Inflammatory macrophage treated with lipopolysaccharide for 1 hour (primary cell): ENCODE measurements around the gene OVCA2.

Experiments
- DNase-seq, 2 donors: peaks; one replicate each; pipeline ENCODE4 v3.0.0-alpha.2; 2020 to 2022

The OVCA2 gene

DNA sequence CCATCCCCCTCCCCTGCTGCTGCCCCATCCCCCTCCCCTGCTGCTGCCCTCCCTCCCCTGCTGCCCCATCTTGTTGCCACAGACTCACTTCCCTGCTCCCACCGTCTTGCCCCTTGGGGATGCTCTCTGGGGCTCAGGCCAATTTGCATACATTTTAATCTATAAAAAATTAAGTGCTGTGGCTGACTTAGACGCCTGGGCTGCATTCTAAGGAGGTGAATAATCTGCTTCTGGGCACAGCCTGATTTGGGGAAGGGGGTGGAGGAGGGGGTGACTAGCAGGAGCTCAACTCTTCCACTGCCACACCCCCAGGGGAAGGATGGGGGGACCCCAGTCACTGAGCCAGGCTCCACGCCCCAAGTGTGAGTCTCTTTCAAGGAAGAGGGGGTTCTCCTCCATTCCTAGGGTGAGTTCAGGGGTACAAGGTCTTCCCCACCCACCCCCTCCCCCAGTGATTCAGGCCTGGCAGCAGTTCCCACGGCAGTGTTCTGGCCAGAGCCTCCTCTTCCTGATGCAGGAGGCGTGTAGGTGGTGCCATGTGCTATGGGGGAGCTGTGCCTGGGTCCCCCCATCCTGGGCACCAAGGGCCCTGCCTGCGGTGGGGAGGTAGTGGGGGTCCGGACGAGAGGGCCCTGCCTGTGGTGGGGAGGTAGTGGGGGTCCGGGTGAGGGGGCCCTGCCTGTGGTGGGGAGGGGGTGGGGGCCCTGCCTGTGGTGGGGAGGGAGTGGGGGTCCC lies 6.8 kb upstream of the OVCA2 start:
- no peak for DNase-seq

DNA sequence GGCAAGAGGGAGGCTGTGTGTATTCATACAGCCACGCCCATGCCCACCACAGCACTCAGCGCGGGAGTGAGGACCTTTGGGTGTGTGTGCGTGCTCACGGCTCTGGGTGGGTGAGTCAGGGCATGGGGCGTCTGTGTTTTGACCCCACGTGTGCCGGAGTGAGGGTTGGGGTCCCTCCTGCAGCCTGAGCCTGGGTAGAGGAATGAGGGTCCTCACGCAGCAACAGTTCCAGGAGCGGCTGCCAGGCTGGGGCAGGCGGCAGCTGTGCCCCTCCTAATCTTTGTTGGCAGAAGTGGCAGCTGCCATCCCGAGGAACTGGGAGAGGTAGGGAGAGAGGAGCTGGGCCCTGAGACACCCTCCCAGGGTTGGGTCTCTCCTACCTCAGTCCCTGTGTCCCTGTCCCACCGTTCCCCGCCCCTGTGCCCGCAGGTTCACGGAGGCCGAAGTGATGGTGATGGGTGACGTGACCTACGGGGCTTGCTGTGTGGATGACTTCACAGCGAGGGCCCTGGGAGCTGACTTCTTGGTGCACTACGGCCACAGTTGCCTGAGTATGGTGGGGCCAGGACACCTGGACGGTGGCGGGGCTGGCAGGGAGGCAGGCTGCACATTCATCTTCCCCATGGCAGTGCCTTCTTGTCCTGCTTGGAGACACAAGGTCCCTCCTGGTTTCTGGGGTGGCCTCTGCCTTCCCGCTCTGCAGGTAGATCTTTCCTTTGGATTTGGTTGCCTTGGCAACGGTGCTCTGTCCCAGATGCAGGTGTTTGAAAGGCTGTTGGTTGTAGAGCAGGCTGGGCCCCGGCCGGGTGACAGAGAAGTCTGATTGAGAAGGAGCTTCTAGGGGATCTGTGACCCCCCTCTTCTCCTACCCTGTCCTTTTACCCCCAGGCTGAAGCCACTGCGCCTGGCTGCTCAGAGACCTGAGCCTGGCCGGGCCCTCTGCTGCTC lies 6.0 kb upstream of the OVCA2 start:
- no peak for DNase-seq

DNA sequence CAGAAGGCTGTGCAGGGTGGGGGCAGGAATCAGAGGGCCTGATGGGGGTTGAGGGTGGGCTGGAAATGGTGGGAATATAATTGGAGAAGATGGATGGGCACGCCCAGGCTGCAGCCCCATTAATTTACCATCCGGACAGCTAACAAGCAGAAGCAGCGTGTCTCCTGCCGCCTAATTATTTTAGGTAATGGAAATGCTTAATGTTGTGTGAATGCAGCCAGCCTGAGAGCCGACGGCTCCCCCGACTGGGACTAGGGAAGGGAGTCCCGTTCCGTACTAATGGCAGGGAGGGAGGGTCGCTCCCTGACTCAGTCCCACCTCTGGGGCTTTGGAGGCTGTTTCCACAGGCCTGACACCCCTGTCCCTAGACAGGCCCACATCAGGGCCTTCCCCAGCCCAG lies 4.7 kb upstream of the OVCA2 start:
- no peak for DNase-seq

DNA sequence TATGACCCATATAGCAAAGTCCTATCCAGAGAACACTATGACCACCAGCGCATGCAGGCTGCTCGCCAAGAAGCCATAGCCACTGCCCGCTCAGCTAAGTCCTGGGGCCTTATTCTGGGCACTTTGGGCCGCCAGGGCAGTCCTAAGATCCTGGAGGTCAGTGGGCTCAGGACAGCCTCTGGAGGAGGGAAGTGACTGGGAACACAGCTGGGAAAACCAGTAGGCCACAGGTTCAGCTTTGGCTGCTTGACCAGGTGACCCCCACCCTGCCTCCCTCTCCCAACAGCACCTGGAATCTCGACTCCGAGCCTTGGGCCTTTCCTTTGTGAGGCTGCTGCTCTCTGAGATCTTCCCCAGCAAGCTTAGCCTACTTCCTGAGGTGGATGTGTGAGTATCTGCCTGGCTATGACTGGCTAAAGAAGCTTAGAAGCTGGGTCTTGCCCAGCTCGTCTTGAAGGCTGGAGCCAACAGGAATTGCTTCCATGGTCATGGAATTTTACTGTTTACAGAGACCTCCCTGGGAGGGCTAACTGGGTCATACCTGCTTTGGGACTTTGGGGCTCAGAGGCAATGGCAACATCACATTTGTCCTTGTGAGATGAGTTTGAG lies 1.5 kb upstream of the OVCA2 start:
- no peak for DNase-seq

DNA sequence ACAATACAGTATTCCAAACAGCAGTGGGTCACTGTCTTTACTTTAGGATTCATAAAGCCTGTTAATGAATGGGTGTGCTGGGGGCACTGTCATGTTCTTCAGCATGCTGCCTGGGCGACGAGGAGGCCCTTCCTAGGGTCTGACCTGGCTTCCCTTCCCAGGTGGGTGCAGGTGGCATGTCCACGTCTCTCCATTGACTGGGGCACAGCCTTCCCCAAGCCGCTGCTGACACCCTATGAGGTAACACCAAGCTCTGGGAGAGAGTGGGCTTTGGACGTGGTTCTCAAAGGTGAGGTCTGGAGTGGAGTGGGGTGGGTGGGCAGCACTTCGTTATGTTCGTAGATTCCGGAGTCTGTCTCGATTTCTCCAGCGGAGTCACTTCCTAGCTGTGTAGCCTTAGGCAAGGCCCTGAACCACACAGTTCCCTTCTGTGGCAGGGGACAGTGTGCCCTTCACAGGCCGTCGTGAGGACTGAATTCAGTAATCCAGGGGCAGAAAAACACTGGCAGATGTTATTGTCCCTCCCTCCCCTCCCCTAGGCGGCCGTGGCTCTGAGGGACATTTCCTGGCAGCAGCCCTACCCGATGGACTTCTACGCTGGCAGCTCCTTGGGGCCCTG lies 771 bp upstream of the OVCA2 start:
- DNase-seq = no peak

DNA sequence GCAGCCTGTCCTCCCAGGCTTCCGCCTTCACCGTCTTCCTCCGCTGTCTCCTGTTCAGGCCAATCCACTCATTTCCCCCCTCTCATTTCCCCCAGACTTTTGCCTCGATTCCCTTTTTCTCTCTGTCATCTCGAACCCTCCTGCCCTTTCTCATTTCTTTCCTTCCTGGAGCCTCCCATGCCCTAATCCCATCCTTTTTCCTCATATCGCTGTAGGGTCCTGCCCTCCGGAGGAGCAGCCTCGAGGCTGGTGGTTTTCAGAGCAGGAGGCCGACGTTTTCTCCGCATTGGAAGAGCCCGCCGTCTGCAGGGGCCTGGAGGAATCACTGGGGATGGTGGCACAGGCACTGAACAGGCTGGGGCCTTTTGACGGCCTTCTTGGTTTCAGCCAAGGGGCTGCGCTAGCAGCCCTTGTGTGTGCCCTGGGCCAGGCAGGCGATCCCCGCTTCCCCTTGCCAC lies 597 bp downstream of the OVCA2 start:
- DNase-seq = no peak

DNA sequence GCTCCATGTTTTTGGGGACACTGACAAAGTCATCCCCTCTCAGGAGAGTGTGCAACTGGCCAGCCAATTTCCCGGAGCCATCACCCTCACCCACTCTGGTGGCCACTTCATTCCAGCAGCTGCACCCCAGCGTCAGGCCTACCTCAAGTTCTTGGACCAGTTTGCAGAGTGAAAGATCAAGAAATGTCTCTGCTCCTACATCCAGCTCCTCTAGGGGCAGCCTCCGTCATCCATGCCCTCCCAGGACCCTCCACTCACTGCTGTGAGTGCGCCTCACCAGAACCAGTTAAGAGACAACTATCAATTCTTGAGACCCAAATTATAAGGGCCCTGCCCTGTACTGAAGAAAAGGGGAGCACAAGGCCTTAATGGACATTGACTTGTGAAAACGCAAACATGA lies 1.1 kb downstream of the OVCA2 start:
- no peak for DNase-seq

DNA sequence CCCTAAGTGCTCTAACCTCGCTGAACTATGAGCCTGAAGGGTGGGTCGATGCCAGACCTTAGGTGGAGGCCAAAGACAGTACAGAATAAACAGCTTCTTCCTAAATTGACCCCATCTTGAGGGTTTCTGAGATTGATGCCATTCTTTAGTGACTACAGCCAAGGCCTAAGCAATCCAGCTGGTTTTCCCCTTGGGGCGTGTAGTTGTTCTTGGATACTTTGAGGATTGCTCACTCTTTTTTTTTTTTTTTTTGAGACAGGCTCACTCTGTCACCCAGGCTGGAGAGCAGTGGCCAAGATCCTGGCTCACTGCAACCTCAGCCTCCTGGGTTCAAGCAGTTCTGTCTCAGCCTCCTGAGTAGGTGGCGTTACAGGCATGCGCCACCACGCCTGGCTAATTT lies 2.0 kb downstream of the OVCA2 start:
- no peak for DNase-seq

DNA sequence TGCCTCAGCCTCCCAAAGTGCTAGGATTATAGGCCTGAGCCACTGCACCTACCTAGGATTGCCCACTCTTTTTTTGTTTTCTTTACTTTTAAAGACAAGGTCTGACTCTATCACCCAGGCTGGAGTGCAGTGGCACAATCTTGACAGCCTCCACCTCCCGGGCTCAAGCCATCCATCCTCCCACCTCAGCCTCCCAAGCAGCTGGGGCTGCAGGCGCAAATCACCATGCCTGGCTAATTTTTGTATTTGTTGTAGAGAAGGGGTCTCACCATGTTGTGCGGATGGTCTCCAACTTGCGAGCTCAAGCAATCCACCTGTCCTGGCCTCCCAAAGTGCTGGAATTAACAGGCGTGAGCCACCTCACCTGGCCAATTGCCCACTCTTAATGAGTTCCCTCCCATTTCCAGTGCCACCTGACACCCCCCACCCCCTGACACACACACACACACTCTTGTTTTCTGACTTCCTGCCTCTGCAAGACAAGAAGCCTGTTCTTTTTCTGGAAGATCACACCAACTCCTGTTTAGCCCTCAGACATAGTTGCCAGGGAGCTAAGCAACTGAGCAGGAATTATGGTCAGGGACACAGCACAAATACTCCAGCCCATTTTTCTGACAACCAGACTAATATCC lies 2.6 kb downstream of the OVCA2 start:
- no peak for DNase-seq

DNA sequence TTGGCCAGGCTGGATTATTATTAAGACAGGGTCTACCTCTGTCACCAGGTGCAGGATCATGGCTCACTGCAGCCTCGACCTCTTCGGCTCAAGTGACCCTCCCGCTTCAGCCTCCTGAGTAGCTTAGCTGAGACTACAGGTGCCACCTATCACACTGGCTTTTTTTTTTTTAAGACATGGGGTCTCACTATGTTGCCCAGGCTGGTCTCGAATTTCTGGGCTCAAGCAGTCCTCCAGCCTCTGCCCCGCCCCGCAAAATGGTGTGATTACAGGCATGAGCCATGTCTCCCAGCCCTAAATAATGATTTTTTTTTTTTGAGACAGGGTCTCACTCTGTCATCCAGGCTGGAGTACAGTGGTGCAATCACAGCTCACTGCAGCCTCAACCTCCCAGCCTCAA lies 5.8 kb downstream of the OVCA2 start:
- DNase-seq = no peak

DNA sequence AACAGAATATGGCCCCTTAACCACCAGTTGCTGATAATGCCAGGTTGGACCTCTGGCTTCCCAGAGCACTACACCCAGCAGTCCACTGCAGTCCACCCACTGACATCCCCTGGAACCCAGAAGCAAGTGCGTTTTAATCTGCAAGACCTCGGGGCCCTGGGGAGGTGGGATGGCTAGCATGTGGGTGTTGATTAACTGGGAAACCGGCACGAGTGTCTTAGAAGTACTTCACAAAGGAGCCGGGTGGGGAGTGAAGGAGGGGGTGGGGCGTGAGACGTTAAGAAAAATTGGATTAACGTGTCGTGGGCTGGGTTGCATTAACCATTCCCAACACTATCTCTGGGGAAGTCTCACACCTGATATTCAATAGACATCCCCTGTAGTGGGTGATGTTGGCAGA lies 7.0 kb downstream of the OVCA2 start:
- no peak for DNase-seq

DNA sequence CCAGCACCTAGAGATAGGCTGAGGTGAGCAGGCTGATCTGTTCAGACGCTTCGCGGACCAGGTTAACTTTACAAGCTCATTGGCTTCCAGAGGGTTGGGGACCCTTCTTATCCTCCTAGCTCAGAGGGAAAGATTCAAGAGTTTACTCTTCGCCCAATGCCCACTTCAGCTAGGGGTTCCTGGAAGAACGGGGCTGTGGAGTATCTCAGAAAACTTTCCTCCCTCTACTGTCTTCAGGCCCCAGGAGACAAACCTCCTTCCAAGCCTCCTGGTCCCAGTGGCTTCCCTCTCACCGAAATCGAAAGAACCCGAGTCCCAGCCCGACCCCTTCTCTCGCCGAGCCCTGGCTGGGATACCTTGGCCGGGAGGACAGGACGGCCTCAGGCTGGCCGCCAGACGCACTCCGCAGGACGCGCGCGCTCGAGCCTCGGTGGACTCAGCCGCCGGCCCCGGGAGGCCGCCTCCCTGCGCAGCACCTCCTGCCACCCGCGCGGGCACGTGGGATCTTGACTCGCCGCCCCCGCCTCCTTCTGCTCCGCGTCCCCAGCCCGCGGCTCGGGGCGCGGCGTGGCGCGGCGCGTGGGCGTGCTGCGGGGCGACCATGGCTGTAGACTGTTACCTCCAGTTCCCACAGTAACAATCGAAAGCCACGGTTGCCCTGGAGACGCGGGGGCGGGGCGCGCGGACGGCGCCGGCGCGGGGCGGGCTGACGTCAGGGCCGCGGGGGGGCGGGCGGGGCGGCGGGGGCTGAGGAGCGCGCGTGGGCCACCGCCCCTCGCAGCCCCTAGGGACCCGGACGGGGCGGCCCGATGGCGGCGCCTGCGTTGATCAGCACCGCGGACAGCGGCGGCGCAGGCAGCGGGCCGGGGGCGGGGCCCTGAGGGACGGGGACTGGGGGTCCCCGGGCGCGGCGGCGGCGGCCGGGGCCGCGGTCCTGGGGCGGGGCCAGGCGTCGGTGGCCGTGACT lies 7.8 kb downstream of the OVCA2 start:
- DNase-seq = peak; percentile 68 to 82

DNA sequence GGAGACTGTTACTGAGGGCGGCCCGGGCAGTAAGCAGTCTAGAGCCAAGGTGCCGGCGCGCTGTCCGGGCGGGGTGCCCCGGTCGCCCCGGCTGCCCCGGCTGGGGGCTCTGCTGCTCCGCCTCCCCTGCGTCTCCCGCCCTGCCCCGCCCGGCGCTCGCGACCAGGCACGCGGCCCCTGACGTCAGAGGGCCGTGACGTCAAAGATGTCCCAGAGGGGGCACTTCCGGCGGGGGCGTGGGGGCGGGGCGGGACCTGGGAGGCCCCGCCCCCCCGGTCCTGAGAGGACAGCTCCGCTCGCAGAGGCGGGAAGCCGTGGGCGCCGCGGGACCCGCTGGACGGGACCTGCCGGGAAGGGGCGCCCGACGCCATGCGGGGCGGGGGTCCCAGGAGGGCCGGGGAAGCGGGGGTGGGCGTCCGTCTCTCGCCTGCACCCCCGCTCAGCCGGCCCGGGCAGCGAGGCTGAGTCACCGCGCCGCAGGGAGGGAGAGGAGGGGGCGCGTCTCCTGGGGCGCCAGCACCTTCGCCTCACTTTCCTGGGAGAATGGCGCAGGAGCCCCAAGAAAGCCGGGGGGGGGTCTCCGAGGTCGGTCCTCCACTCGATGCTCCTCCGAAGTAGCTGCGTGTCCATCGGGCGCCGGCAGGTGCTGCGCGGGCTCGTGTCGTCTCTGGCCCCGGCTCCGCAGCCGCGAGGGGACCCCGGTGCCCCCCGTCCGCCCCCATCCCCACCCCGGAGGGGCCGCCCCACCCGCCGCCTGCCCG lies 8.7 kb downstream of the OVCA2 start:
- peak; percentile 59 to 82 for DNase-seq

DNA sequence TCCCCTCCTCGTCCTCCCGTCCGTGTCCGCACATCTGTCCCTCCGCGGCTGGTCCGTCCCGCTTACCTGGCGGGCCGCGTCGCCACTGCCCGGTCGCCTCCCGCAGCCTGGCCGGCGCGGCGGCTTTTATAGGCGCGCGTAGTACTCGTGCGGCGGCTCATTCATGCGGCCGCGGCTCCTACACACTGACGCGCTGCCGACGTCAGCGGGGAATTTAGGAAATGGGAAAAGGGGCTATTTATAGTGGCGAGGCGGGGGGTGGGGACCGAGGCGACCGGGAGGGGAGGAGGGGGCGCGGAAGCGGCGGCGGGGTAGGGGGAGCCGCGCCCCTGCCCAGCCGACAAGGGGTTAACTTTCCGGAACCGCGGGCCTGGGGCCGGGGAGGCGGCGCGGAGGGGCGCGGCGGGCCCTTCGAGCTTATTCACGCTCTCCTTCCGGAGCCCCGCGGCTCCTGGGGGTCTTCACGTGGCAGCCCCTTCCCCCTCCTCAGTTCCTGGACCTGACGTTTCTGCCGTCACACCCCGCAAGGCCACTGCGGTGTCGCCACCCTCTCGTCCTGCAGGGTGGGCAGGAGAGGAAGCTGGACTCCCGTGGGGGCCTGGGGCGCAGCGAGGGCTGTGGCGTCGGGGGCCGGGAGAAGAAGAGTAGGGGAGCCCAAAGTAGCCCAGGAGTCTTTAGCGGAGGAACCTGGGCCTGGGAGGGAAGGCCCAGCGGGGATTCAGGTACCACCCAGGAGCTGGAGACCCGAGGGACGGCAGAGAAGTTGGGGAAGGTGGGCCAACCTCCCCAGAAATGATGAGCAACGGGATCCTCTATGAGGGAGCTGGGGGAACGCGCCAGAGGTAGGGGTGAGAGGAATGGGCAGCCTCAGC lies 9.5 kb downstream of the OVCA2 start:
- DNase-seq = peak; percentile 25 to 45

DNA sequence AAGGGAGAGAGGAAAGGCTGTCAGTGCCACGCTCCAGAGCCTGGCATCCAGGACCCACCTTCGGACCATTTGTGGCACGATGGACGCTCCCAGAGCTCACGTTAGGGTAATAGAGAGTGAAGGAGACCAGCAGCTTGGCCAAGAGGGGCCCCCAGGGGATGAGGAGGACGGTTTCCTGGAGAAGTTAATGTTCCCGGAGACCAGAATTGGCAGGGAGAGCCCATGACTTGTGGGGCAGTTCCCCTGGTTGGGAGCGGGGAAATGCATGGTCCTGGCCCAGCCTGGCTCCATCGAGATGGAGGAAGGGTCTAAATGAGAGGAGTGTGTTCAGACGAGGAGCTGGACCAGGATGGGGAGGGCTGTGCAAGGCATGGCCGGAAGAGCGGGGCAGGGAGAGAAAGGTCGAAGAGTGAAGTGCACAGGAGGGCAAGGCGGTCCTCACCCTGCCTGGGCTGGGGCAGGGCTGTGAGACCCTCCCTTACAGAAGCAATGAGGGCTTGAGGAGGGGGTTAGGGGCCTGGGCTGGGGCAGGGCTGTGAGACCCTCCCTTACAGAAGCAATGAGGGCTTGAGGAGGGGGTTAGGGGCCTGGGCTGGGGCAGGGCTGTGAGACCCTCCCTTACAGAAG lies 10.2 kb downstream of the OVCA2 start:
- DNase-seq = no peak

DNA sequence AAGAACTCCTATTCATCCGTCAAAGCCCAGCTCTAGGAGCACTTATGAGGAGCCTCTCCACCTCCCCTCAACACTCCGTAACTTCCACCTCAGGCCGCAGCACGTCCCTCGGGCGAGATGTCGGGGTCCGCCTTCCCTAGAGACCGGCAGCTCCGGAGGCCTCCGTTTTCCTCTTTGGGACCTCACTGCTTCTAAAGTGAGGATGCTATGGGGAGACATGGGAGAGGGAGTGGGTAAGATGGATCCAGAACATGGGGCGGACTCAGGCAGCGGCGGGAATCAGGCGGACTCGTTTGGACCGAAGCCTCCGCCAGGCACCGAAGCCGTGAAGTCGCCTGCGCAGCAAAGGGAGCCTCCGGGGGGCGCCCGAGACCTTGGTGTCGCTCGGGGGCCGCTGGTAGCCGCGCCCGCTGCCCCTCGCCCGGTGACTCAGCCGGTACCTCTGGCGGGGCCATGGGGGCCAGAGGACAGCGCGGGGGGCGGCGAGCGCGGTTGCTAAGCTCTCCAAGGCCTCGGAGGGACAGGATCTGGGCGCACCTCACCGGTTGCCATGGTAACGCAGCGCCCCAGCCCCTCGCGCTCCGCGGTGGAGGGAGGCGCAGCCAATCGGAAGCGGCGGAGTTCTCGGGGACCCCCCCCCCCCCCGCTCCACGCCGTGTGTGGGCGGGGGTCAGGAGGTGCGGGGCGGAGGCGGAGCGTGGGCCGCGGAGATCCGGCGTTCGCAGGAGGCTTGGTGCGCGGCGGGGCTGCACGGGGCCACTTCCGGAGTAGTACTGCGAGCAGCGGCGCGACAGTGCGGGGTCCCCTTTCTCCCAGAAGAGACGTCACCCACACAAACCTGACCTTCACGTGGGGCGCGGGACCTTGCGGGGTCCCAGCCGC lies 11.8 kb downstream of the OVCA2 start:
- peak; percentile 49 to 59 for DNase-seq

DNA sequence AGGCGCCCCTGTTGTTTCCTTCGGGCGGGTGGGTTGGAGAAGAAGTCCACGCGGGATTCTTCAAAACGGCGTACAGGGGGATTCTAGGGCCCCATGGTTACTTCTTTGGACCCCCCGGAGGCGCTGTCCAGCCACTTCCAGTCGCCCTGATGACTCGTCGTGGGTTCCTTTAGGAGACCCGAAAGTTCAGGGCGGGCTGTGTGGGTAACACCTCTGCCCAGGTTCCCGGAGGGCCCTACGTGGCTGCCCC lies 12.4 kb downstream of the OVCA2 start:
- no peak for DNase-seq

DNA sequence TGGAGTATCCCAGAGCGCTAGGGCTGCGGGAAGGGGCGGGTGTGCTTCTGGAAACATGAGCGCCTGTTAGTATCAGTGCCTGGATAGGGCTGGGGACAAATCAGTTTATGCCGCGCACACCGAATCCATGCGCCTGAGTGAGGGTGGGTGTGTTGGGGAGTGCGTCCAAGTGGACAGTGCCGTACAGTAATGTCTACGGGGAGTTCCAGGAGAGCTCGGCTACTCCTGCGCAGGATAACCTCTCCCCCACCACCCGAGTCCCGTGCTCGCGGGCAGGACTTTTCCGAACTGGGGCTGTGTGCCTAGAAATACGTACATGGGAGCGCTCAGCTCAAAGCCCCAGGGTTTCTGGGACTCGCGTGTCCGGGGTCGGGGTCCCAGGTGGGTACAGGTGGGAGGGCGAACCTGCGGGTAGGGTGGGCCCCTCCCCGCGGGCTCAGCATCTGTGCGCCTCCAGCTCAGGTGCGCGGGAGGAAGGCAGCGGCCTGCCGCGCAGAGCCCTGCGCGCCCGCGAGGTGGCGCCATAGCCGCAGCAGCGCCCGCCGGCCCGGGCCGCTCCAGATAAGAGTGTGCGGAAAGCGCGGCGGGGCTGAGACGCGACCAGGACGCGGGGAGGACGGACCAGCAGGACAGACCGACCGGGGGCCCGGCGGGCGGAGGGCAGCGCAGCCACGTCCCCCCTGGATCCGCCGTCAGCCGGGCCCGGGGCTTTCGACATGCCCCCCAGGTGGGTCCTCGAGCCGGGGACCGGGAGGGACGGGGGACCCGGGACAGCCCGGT lies 12.9 kb downstream of the OVCA2 start, which contains the start of gene HIC1:
Gene HIC1 (plus strand): TSS at position 592 of the 780 bp plus-strand sequence. CDS start 1,588 bp downstream, outside the sequence.
- DNase-seq = peak; percentile 36 to 72
